ENCODE data around the gene DNAH12.

GRCh38 chr3:57354768-57355167, 189.4 kb downstream of the DNAH12 start:
- no peak for TF ChIP-seq CTCF (conservative IDR thresholded peaks at IDR 0.05; ENCODE audit: low read length)
- 0 out of 2 replicates have a peak, but pooled peaks have one; percentile 25 for TF ChIP-seq EZH2phosphoT487 (IDR thresholded peaks at IDR 0.05; ENCODE audit: borderline replicate concordance)
